Suprapubic skin (tissue), 4 donors: ENCODE measurements around the gene SCAPER.
"Not testable (repeated sequence)": the region's sequence is repeated elsewhere in the genome, so short reads cannot be mapped to it uniquely, and the experiment has no call there.

Source experiments
- CTCF ChIP-seq, 2 donors: fragments of 200-600 bp in 1 of 2; fragments of 450-650 bp in 1 of 2; sonication (generic) in 1 of 2; IDR thresholded peaks; one replicate each; pipeline ENCODE4 v1.5.1; 2016 to 2019; ENCODE audit warnings: antibody characterized with exemption in 2 of 2, mild to moderate bottlenecking in 1 of 2, moderate library complexity in 1 of 2
- EP300 ChIP-seq: sonication (generic); formaldehyde crosslinking; IDR thresholded peaks from one replicate; pipeline ENCODE4 v1.6.1; 2017; ENCODE audit warnings: antibody characterized with exemption
- POLR2A ChIP-seq, 2 donors: fragments of 450-650 bp; IDR thresholded peaks; one replicate each; pipeline ENCODE4 v1.6.1; 2017; ENCODE audit warnings: antibody characterized with exemption in 2 of 2, mild to moderate bottlenecking in 2 of 2, moderate library complexity in 2 of 2
- POLR2AphosphoS5 ChIP-seq, 3 donors: sonication (generic); formaldehyde crosslinking; IDR thresholded peaks; one replicate each; pipeline ENCODE4 v1.6.1; 2017; ENCODE audit warnings: antibody characterized with exemption in 3 of 3

DNA sequence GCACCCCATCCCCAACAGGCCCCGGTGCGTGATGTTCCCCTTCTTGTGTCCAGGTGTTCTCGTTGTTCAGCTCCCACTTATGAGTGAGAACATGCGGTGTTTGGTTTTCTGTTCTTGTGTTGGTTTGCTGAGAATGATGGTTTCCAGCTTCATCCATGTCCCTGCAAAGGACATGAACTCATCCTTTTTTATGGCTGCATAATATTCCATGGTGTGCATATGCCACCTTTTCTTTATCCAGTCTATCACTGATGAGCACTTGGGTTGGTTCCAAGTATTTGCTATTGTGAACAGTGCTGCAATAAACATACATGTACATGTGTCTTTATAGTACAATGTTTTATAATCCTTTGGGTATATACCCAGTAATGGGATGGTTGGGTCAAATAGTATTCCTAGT is 217.5 kb downstream of the SCAPER start:
- TF ChIP-seq CTCF (IDR thresholded peaks at IDR 0.05); POLR2A (IDR thresholded peaks at IDR 0.05); POLR2AphosphoS5 (IDR thresholded peaks at IDR 0.05); EP300: not testable (repeated sequence)
